Urinary bladder (tissue), 4 donors: Measurements from ENCODE around the gene BPHL. TPM values are rescaled to one million over a fixed set of nuclear protein-coding genes. Genes with fewer than 3 reads are reported as not detected.
"Not testable (repeated sequence)": the region's sequence is repeated elsewhere in the genome, so short reads cannot be mapped to it uniquely, and the experiment has no call there.

Experiments used
- DNase-seq: peaks from one replicate; pipeline ENCODE4 v3.0.0-alpha.2; 2015; ENCODE audit errors: extremely low spot score
- H3K27ac ChIP-seq: one replicate; pipeline ENCODE4 v1.5.1; 2013; ENCODE audit warnings: low read depth, mild to moderate bottlenecking, moderate library complexity
- H3K36me3 ChIP-seq: one replicate; pipeline ENCODE4 v1.6.1; 2013; ENCODE audit warnings: mild to moderate bottlenecking, moderate library complexity; ENCODE audit not compliant: insufficient read depth
- H3K4me1 ChIP-seq: one replicate; pipeline ENCODE4 v1.6.1; 2013; ENCODE audit warnings: mild to moderate bottlenecking, moderate library complexity; ENCODE audit not compliant: insufficient read depth
- H3K4me3 ChIP-seq: one replicate; pipeline ENCODE4 v1.5.1; 2013; ENCODE audit warnings: low read depth, low read length
- WGBS: extraction: QIAGEN DNeasy Blood & Tissue Kit; methylation state at CpG from one replicate; pipeline ENCODE4 v1.1.7; 2013; 5-methylcytosine and 5-hydroxymethylcytosine counted together
- polyA plus RNA-seq: library from polyadenylated mRNA; stranded (reverse); fragments of 200-250 nt; gene quantifications from one replicate; pipeline ENCODE4 v1.2.3, GENCODE V29; 2013
- total RNA-seq: library from RNA; depleted of rRNA; stranded (reverse); fragments of >200 nt; gene quantifications from one replicate; pipeline ENCODE4 v1.2.3, GENCODE V29; 2014
- donor health status: healthy with polysubstance abuse.
- donor health status: healthy.

The BPHL gene
- total and polyA plus RNA-seq, 2 donors, result 13.3 to 23.7 TPM

- H3K36me3 ChIP-seq, H3K4me3 ChIP-seq, H3K27ac ChIP-seq, H3K4me1 ChIP-seq, DNase-seq: not testable (repeated sequence)
- WGBS, result 93% methylated on average over 10 of the region's 10 CpGs
Measured at GRCh38 chr6:3168046-3168445, 49.5 kb downstream of the BPHL start.

- WGBS, result 89% methylated on average over 24 of the region's 24 CpGs
- not testable (repeated sequence) for H3K36me3 ChIP-seq, DNase-seq, H3K27ac ChIP-seq, H3K4me3 ChIP-seq, H3K4me1 ChIP-seq
Measured at GRCh38 chr6:3170676-3171075, 52.2 kb downstream of the BPHL start.

- WGBS, result 90% methylated on average over 17 of the region's 17 CpGs
- not testable (repeated sequence) for H3K36me3 ChIP-seq, H3K4me3 ChIP-seq, H3K27ac ChIP-seq, H3K4me1 ChIP-seq, DNase-seq
Measured at GRCh38 chr6:3171313-3172175, 53.0 kb downstream of the BPHL start.

GRCh38 chr6:3172789-3173188 lies 54.3 kb downstream of the BPHL start:
- not testable (repeated sequence) for H3K27ac ChIP-seq, H3K4me3 ChIP-seq, DNase-seq, H3K36me3 ChIP-seq, H3K4me1 ChIP-seq
- whole genome bisulfite sequencing, result 66% methylated on average over 4 of the region's 4 CpGs

GRCh38 chr6:3173636-3174089 lies 55.2 kb downstream of the BPHL start:
- not testable (repeated sequence) for DNase-seq, H3K27ac ChIP-seq, H3K4me3 ChIP-seq, H3K4me1 ChIP-seq, H3K36me3 ChIP-seq
- WGBS, result 90% methylated on average over 11 of the region's 11 CpGs

GRCh38 chr6:3175715-3176402 lies 57.3 kb downstream of the BPHL start:
- no peaks in the 10 kb centered on the region for H3K4me1 ChIP-seq
- no peaks in the 10 kb centered on the region for H3K36me3 ChIP-seq
- WGBS, result 73% methylated on average over 11 of the region's 11 CpGs
- no peak overlapping the region for H3K4me3 ChIP-seq
- no peak for DNase-seq
- no peak overlapping the region for H3K27ac ChIP-seq

GRCh38 chr6:3176562-3177355 lies 58.2 kb downstream of the BPHL start:
- no peaks in the 10 kb centered on the region for H3K36me3 ChIP-seq
- WGBS, result 88% methylated on average over 22 of the region's 22 CpGs
- H3K4me1 ChIP-seq, result no peaks in the 10 kb centered on the region
- H3K4me3 ChIP-seq, result no peak overlapping the region
- DNase-seq, result no peak
- H3K27ac ChIP-seq, result no peak overlapping the region

- WGBS, result 84% methylated on average over 8 of the region's 8 CpGs
- H3K36me3 ChIP-seq, DNase-seq, H3K27ac ChIP-seq, H3K4me1 ChIP-seq, H3K4me3 ChIP-seq: not testable (repeated sequence)
Measured at GRCh38 chr6:3178666-3179065, 60.2 kb downstream of the BPHL start.

GRCh38 chr6:3179945-3180344 lies 61.4 kb downstream of the BPHL start:
- WGBS, result 61% methylated on average over 5 of the region's 8 CpGs
- H3K4me1 ChIP-seq, DNase-seq, H3K27ac ChIP-seq, H3K4me3 ChIP-seq, H3K36me3 ChIP-seq: not testable (repeated sequence)

- Histone ChIP-seq H3K27ac (no peak overlapping the region), H3K4me3 (no peak overlapping the region), H3K36me3 (no peaks in the 10 kb centered on the region), H3K4me1 (no peaks in the 10 kb centered on the region)
- WGBS, result 85% methylated on average over 2 of the region's 2 CpGs
- DNase-seq, result no peak
Measured at GRCh38 chr6:3181105-3181504, 62.6 kb downstream of the BPHL start.

- H3K4me1 ChIP-seq, result no peaks in the 10 kb centered on the region
- no peak overlapping the region for H3K27ac ChIP-seq
- H3K36me3 ChIP-seq, result no peaks in the 10 kb centered on the region
- H3K4me3 ChIP-seq, result no peak overlapping the region
- DNase-seq, result no peak
- WGBS, result 77% methylated on average over 4 of the region's 4 CpGs
Measured at GRCh38 chr6:3183066-3183465, 64.6 kb downstream of the BPHL start.

GRCh38 chr6:3186974-3187382 lies 68.5 kb downstream of the BPHL start:
- Histone ChIP-seq H3K36me3 (no peaks in the 10 kb centered on the region), H3K4me3 (no peak overlapping the region), H3K27ac (no peak overlapping the region), H3K4me1 (no peaks in the 10 kb centered on the region)
- 98% methylated on average over 3 of the region's 3 CpGs for WGBS
- DNase-seq, result no peak

GRCh38 chr6:3188262-3188661 lies 69.8 kb downstream of the BPHL start:
- DNase-seq, result no peak

More at GRCh38 chr6:3188262-3188661, 69.8 kb downstream of the BPHL start:
- Histone ChIP-seq H3K4me1 (no peaks in the 10 kb centered on the region), H3K27ac (no peak overlapping the region), H3K4me3 (no peak overlapping the region), H3K36me3 (no peaks in the 10 kb centered on the region)
- 82% methylated on average over 7 of the region's 7 CpGs for WGBS
